Neural cell (in vitro differentiated cells): Measurements from ENCODE around the gene OR2G2. TPM values are rescaled to one million over a fixed set of nuclear protein-coding genes. Genes with fewer than 3 reads are reported as not detected.

ENCODE experiments used
- H2AFZ ChIP-seq: fragments of 200-600, 300-800 bp; sonication (generic), shearing (Covaris generic); 2 replicates; pipeline ENCODE4 v1.6.0; 2014; ENCODE audit warnings: low read depth, mild to moderate bottlenecking, antibody characterized with exemption, low read length, moderate library complexity
- H3F3A ChIP-seq: fragments of 200-600 bp; shearing (Covaris generic); 2 replicates; pipeline ENCODE4 v1.6.1; 2016; ENCODE audit warnings: mild to moderate bottlenecking, moderate library complexity, mixed read lengths, antibody characterized with exemption, low read length; ENCODE audit not compliant: insufficient read depth, poor library complexity, severe bottlenecking
- H3K27ac ChIP-seq: fragments of 200-600, 300-800 bp; sonication (generic), shearing (Covaris generic); 2 replicates; pipeline ENCODE4 v1.5.1; 2014; ENCODE audit warnings: mild to moderate bottlenecking, low read length, moderate library complexity
- H3K27me3 ChIP-seq: fragments of 300-800, 200-600 bp; sonication (generic), shearing (Covaris generic); 2 replicates; pipeline ENCODE4 v1.6.0; 2014; ENCODE audit warnings: mild to moderate bottlenecking, low read depth, low read length, moderate library complexity; ENCODE audit not compliant: insufficient read depth
- H3K36me3 ChIP-seq: fragments of 300-800, 200-600 bp; sonication (generic), shearing (Covaris generic); 2 replicates; pipeline ENCODE4 v1.5.1; 2014; ENCODE audit warnings: mild to moderate bottlenecking, antibody characterized with exemption, low read length, moderate library complexity; ENCODE audit not compliant: insufficient read depth
- H3K4me2 ChIP-seq: fragments of 300-800, 200-600 bp; sonication (generic), shearing (Covaris generic); 2 replicates; pipeline ENCODE4 v1.6.0; 2014; ENCODE audit warnings: mild to moderate bottlenecking, low read length
- H3K4me3 ChIP-seq: fragments of 300-800, 200-600 bp; sonication (generic), shearing (Covaris generic); 2 replicates; pipeline ENCODE4 v1.5.1; 2014; ENCODE audit warnings: mild to moderate bottlenecking, low read length, moderate library complexity
- H3K79me2 ChIP-seq: fragments of 200-600 bp; shearing (Covaris generic); replicated peaks from 2 replicates; pipeline ENCODE4 v1.6.0; 2014; ENCODE audit warnings: mild to moderate bottlenecking, low read length, moderate library complexity; ENCODE audit not compliant: insufficient read depth
- H3K9ac ChIP-seq: fragments of 300-800, 200-600 bp; sonication (generic), shearing (Covaris generic); 2 replicates; pipeline ENCODE4 v1.6.1; 2016; ENCODE audit warnings: mild to moderate bottlenecking, low read length, mixed read lengths
- H3K9me2 ChIP-seq: fragments of 200-600 bp; shearing (Covaris generic); 2 replicates; pipeline ENCODE4 v1.6.1; 2016; ENCODE audit warnings: mild to moderate bottlenecking, low read length, mixed read lengths; ENCODE audit not compliant: insufficient read depth
- H3K9me3 ChIP-seq: fragments of 200-600, 300-800 bp; sonication (generic), shearing (Covaris generic); 2 replicates; pipeline ENCODE4 v1.6.1; 2016; ENCODE audit warnings: mild to moderate bottlenecking, mixed run types, low read length, moderate library complexity, mixed read lengths
- H4K20me1 ChIP-seq: fragments of 200-600 bp; shearing (Covaris generic); 2 replicates; pipeline ENCODE4 v1.6.1; 2016; ENCODE audit warnings: mild to moderate bottlenecking, mixed run types; ENCODE audit not compliant: insufficient read depth
- EP300 ChIP-seq: fragments of 450-650 bp; conservative IDR thresholded peaks from 2 replicates; pipeline ENCODE4 v1.6.1; 2014; ENCODE audit warnings: antibody characterized with exemption, mild to moderate bottlenecking, moderate library complexity; ENCODE audit not compliant: poor library complexity, severe bottlenecking
- EZH2 ChIP-seq: fragments of 200-600, 300-800 bp; shearing (Covaris generic), sonication (generic); IDR thresholded peaks from 2 replicates; pipeline ENCODE4 v1.6.1; 2014; ENCODE audit warnings: antibody characterized with exemption, low read length, borderline replicate concordance, mild to moderate bottlenecking; ENCODE audit not compliant: insufficient read depth, poor library complexity, severe bottlenecking
- MXI1 ChIP-seq: fragments of 450-650 bp; conservative IDR thresholded peaks from 2 replicates; pipeline ENCODE4 v1.6.1; 2014; ENCODE audit warnings: antibody characterized with exemption, mild to moderate bottlenecking; ENCODE audit not compliant: poor library complexity, severe bottlenecking
- POLR2AphosphoS5 ChIP-seq: IDR thresholded peaks from 2 replicates; pipeline ENCODE4 v1.6.1; 2012
- RAD21 ChIP-seq: fragments of 450-650 bp; conservative IDR thresholded peaks from 2 replicates; pipeline ENCODE4 v1.6.1; 2014; ENCODE audit warnings: antibody characterized with exemption, mild to moderate bottlenecking, moderate library complexity
- SMC3 ChIP-seq: fragments of 450-650 bp; conservative IDR thresholded peaks from 2 replicates; pipeline ENCODE4 v1.6.1; 2014; ENCODE audit warnings: antibody characterized with exemption, mild to moderate bottlenecking, moderate library complexity; ENCODE audit not compliant: poor library complexity
- TAF1 ChIP-seq: IDR thresholded peaks from 2 replicates; pipeline ENCODE4 v1.6.1; 2012; ENCODE audit warnings: low read depth
- polyA plus RNA-seq: library from polyadenylated mRNA; depleted of rRNA; stranded (reverse); fragments of >200 nt; gene quantifications from 2 replicates; pipeline ENCODE4 v1.2.3, GENCODE V29; 2014
- TF ChIP-seq, protein P1 (sequence below): IDR thresholded peaks from 2 replicates; pipeline ENCODE4 v1.6.1; 2012; ENCODE audit warnings: borderline replicate concordance
- TF ChIP-seq, protein P2 (sequence below): fragments of 450-650 bp; IDR thresholded peaks from 2 replicates; pipeline ENCODE4 v1.5.1; 2014; ENCODE audit warnings: antibody characterized with exemption, mild to moderate bottlenecking, moderate library complexity; ENCODE audit not compliant: poor library complexity, severe bottlenecking

OR2G2 gene
- polyA plus RNA-seq, 1 donor from 2014 or later = not detected

DNA sequence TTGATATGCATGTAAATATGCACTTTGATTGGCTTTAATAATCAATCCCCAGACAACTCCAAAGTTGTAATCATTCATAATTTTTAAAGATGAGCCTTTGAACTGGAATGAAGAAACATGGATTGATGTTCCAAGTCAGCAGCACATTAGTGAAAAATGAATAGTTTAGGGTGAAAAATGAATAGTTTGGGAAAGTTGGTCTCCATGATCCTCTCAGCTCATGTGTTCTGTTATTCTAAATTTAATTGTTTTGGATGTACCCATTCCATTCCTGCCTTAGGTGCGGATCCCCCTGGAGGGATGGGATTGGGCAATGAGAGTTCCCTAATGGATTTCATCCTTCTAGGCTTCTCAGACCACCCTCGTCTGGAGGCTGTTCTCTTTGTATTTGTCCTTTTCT lies 17.1 kb downstream of the OR2G2 start, which contains the start of gene OR2G3 (continued):
- no peak for TF ChIP-seq EP300
- no peak for TF ChIP-seq POLR2AphosphoS5
- no peak for TF ChIP-seq TAF1

DNA sequence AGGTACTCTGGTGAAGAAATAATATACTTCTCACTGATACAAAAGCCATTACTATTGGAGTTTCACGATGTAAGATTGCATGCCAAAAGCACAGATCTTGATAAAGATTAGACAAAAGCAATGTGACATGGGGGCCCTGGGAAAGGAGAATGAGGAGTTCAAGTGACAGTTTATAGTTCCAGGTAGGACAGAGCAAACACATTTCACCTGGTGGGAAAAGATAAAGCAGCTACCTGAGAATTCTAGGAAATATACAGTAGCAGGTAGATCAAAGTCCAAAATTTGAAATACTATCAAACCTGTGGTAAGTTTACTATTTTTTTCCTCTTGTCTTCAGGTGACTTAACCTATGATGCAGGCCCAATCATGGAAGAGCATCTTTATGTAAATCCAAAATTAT lies 25.2 kb downstream of the OR2G2 start:
- Histone ChIP-seq H2AFZ (no peak overlapping the region), H3K27me3 (no peaks in the 10 kb centered on the region), H3K4me2 (no peak overlapping the region), H3K36me3 (no peaks in the 10 kb centered on the region), H3K9me3 (no peaks in the 10 kb centered on the region), H3F3A (no peaks in the 10 kb centered on the region), H3K27ac (no peak overlapping the region), H4K20me1 (no peaks in the 10 kb centered on the region), H3K4me3 (no peak overlapping the region), H3K79me2 (no peaks in the 10 kb centered on the region), H3K9ac (no peak overlapping the region), H3K9me2 (no peaks in the 10 kb centered on the region)
- TF ChIP-seq EZH2 (no peak), POLR2AphosphoS5 (no peak), RAD21 (no peak), MXI1 (no peak), SMC3 (no peak), TAF1 (no peak), EP300 (no peak)
- TF ChIP-seq, protein P1, sequence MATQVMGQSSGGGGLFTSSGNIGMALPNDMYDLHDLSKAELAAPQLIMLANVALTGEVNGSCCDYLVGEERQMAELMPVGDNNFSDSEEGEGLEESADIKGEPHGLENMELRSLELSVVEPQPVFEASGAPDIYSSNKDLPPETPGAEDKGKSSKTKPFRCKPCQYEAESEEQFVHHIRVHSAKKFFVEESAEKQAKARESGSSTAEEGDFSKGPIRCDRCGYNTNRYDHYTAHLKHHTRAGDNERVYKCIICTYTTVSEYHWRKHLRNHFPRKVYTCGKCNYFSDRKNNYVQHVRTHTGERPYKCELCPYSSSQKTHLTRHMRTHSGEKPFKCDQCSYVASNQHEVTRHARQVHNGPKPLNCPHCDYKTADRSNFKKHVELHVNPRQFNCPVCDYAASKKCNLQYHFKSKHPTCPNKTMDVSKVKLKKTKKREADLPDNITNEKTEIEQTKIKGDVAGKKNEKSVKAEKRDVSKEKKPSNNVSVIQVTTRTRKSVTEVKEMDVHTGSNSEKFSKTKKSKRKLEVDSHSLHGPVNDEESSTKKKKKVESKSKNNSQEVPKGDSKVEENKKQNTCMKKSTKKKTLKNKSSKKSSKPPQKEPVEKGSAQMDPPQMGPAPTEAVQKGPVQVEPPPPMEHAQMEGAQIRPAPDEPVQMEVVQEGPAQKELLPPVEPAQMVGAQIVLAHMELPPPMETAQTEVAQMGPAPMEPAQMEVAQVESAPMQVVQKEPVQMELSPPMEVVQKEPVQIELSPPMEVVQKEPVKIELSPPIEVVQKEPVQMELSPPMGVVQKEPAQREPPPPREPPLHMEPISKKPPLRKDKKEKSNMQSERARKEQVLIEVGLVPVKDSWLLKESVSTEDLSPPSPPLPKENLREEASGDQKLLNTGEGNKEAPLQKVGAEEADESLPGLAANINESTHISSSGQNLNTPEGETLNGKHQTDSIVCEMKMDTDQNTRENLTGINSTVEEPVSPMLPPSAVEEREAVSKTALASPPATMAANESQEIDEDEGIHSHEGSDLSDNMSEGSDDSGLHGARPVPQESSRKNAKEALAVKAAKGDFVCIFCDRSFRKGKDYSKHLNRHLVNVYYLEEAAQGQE = no peak
- TF ChIP-seq, protein P2, sequence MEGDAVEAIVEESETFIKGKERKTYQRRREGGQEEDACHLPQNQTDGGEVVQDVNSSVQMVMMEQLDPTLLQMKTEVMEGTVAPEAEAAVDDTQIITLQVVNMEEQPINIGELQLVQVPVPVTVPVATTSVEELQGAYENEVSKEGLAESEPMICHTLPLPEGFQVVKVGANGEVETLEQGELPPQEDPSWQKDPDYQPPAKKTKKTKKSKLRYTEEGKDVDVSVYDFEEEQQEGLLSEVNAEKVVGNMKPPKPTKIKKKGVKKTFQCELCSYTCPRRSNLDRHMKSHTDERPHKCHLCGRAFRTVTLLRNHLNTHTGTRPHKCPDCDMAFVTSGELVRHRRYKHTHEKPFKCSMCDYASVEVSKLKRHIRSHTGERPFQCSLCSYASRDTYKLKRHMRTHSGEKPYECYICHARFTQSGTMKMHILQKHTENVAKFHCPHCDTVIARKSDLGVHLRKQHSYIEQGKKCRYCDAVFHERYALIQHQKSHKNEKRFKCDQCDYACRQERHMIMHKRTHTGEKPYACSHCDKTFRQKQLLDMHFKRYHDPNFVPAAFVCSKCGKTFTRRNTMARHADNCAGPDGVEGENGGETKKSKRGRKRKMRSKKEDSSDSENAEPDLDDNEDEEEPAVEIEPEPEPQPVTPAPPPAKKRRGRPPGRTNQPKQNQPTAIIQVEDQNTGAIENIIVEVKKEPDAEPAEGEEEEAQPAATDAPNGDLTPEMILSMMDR = no peak

DNA sequence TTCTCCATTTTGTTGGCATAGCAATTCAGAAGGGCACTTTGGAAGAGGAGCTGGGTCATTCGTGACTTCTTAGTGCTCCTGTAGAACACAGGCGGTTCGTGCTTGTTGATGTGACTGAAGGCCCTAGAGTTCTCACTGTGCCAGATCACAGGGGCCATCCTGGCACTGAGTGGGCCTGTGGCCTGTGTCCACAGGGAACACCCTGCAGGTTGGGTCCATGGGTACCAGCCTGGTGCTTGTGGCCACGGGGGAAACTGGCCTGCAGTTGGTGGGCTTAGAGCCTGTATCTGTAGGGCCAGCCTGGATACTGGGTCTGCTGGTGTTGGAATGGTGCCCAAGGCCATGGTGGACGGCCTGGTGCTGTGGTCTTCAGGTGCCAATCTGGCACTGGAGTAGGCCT lies 26.5 kb downstream of the OR2G2 start:
- H3K9ac ChIP-seq = no peak overlapping the region
- TF ChIP-seq POLR2AphosphoS5 (no peak), MXI1 (no peak), SMC3 (no peak), EZH2 (no peak), RAD21 (no peak), EP300 (no peak)
- TF ChIP-seq, protein P2 = no peak
- TF ChIP-seq, protein P1 = no peak
- H3K9me2 ChIP-seq = no peaks in the 10 kb centered on the region
- no peaks in the 10 kb centered on the region for H4K20me1 ChIP-seq
- H3K4me3 ChIP-seq = no peak overlapping the region
- H3K79me2 ChIP-seq = no peaks in the 10 kb centered on the region
- no peaks in the 10 kb centered on the region for H3K36me3 ChIP-seq
- H3K9me3 ChIP-seq = no peaks in the 10 kb centered on the region
- no peaks in the 10 kb centered on the region for H3K27me3 ChIP-seq
- H3K27ac ChIP-seq = no peak overlapping the region
- no peak overlapping the region for H3K4me2 ChIP-seq
- H2AFZ ChIP-seq = no peak overlapping the region
- no peaks in the 10 kb centered on the region for H3F3A ChIP-seq
